SHP77 treated with DMSO at 0.1 percent for 48 hours (cell line): ENCODE data around the gene XPO4.
A peak's percentile ranks its signal among the peaks of the same experiment; 100 is the strongest.
"Not testable (repeated sequence)": the region's sequence is repeated elsewhere in the genome, so short reads cannot be mapped to it uniquely, and the experiment has no call there.

Experiments used
- DNase-seq: peaks from one replicate; lab custom pipeline; 2025; lab: John Stamatoyannopoulos, UW

Gene XPO4

DNA sequence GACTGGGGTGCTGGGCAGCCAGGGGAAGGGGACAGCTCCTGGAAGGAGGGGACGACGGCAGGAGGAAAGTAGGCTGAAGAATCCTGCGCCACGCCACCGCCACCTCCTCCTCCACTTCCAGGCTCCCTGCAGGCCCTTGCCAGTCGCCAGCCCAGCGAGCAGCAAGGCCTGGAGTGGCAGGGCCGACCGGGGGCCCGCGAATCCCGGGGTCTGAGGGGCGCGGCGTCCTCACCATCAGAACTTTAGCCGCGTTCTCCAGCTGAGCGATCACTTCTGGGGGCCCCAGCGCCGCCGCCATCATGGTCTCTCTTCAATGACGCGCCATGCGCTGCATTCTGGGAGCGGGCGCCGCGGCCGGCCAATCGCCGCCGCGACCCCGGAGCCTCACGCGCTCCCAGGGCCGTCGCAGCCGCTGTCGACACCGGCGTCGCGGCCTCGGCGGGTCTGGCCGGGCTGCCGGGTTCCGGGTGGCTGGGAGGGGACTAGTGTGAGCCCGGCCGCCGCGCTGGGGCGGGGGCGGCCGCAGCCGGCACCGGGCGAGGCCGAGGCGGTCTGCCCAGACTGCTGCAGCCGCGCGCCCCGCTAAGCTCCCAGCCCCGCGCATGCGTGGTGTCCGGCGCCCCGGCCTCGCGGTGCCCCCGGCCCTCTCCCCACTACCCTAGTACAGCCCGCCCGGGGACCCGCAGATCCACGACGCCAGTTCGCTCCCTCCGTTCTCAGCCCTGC is at the start of gene XPO4:
Gene XPO4 (minus strand): TSS at position 309 of the 726 bp plus-strand sequence. CDS start 8 bp downstream, at position 301.
- DNase-seq = peak; percentile 9

DNA sequence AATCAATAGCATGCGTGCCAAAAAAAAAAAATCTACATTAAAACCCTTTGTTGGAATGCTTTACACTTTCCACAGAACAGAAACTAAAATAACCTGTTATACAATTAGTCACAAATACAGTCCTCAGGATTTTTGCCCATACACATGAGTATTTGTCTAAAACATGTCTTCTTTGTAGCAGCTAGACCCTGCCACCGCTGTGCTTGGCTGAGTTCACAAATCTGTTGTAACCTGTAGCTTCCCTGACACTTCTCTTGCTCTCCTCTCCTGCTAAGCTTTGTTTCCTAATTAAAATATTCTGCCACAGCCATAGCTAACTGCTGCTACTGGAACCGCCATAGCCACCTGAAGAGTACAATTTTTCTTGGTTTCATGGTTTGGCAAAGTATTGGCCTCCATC is 45.5 kb upstream of the XPO4 start:
- not testable (repeated sequence) for DNase-seq

DNA sequence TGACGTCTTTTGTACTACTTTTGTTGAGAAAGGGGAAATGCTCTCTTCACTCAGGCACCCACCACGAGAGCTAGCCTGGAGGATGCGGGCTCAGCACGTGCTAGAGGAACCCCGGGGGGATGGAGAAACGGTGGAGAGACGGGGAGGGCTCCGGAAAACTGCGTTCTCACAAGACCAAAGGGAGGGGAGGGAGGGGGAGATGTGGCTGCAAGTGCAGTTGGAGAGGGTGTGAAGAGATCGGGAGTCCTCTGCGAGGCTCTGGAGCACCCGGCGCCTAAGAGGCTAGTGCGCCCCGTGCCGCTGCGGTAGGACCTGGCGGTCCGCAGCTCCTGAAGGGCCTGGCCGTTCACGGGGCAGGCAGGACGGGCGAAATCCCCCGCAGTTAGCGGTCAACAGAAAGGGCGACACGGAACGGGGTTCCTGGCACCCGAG is 43.4 kb upstream of the XPO4 start:
- no peak for DNase-seq

DNA sequence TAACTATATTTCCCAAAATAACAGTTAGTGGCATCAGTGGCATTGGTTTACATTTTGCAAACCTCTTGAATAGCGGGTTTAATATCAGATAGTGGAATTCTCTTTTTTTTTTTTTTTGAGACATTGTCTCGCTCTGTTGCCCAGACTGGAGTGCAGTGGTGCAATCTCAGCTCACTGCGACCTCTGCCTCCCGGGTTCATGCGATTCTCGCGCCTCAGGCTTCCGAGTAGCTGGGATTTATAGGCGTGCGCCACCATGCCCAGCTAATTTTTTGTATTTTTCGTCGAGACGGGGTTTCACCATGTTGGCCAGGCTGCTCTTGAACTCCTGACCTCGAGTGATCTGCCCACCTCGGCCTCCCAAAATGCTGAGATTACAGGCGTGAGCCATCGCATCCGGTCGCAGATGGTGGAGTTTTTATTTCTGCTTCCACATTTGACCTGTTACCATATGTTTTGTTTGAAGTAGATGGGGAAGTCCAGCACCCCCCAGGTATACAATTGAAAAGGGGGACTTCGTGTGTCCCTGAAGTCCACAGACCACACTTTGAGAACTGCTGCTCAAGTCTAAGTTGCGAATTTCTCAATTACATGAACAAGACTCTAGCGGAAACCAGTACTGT is 40.5 kb upstream of the XPO4 start:
- DNase-seq = no peak

DNA sequence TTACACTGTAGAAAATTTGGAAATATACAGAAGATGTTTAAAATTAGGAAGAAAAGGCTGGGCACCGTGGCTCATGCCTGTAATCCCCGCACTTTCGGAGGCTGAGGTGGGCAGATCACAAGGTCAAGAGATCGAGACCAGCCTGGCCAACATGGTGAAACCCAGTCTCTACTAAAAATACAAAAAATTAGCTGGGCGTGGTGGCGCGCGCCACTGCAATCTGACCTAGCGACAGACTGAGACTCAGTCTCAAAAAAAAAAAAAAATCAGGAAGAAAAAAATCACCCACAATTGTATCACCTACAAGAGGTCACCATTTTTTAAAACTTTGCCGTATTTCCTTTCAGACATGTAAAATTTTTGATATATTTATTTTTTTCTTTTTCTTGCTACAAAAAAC is 38.0 kb upstream of the XPO4 start:
- DNase-seq = not testable (repeated sequence)

DNA sequence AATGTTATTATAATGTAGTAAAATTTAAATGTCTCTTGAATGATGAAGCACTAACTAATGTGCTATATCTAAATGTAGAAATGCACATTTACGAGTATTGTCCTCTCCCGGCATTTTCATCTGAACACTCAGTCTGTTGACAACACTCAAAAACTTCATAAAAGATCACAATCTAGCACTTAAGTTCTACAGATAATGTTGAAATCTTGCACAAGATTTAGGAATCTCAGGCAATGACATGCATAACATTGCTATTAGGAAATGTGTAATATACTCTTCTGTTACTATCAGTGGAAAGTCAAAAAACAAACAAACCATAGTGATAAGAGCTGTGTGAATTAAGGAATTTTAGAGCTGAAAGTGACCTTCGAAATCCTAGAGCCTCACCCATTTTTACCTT is 37.5 kb upstream of the XPO4 start:
- DNase-seq = no peak

DNA sequence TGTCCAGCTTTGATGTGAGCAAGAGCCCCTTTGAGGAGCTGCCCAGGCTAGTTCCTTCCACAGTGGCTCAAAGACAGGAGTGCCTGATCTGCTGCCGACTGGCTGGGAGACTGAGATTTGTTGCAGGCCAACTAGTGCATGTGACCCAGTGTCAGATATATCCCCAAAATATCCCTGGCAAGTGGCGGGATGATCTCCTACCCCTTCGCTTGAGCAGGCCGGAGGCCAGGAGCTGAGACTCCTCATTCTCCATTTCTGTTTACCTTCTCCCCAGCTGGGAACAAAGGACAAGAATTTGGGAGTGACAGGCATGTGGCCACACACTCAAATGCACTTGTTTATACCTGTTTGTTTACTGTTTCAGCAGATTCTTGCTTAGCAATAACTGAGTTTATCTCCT is 37.1 kb upstream of the XPO4 start:
- no peak for DNase-seq

DNA sequence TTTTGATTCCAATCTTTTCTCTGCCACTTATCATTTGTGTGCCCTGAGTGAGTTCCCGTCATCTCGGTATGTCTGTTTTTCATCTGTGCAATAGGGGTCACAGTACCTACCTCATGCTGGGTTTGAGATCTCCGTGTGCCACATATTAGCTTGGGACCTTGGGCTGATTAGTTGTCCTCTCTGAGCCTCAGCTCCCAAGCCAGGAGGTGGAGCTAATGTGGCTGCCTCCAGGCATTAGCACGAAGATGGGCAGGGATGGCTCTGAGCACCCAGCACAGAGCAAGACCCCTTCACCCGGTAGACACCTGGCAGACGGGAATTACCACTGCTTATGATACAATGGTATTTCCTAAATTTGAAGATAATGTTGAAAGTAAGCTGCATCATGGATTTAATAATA is 35.8 kb upstream of the XPO4 start:
- no peak for DNase-seq

DNA sequence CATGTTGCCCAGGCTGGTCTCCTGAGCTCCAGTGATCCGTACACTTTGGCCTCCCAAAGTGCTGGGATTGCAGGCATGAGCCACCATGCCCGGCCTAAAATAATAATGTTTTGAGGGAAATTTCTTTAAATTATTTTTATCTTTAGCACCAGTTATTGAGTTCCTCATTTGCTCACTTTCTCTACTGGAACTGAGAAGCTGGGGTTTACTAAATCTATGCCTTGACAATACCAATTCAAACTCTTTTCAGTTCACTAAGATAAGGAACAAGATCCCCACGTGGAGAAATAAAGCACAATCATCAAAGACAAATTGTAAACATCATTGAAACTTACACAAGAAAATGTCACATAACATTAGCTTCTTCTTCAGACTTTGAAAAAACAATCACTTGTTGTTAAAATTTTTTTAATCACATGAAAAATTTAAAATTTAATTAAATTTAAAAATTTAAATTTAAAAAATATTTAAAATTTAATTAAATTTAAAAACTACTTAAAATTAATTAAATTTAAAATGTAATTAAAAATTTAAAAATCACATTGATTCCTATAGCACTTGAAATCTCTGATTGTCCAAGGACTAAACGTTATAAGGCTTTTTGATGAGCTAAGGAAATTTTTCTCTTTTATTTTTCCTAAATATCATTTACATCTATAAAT is 25.2 kb upstream of the XPO4 start:
- no peak for DNase-seq

DNA sequence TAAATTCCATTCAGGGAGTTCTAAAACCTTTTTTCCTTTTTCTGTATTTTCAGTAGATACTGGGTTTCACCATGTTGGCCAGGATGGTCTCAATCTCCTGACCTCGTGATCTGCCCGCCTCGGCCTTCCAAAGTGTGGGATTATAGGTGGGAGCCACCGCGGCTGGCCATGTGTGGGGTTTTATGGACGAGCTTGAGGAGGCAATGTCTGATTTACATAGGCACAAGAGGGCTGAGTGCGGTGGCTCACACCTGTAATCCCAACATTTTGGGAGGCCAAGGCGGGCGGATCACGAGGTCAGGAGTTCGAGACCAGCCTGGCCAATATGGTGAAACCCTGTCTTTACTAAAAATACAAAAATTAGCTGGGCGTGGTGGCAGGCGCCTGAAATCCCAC is 22.8 kb upstream of the XPO4 start:
- DNase-seq = not testable (repeated sequence)

DNA sequence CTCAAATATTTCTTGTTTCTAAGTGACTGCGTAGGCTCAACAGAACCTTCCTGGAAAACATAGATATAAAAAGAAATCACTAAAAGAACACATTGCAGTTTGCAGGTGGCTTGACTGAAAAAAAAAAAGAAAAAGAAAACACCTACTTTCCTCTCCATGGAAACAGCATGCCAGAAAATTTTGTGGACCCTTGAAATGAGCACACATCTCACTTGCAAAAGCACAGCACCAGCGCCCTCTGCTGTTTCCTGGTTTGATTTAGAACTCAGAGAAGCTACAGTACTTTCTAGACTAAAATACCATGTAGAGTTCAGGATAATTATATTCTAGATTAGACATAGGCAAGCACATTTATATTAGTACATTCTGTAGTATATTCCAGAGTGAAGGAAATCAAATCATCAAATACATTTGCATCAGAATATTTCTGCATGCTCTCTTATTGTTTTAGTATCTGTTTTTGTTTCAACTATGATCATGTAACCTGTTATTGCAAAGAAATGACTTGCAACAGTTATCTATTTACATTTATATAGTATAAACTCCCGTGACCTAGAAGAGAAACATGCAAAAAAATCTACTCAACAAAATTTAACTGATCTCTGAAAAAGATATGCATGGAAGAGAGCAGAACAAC is 22.3 kb upstream of the XPO4 start:
- DNase-seq = peak; percentile 45

DNA sequence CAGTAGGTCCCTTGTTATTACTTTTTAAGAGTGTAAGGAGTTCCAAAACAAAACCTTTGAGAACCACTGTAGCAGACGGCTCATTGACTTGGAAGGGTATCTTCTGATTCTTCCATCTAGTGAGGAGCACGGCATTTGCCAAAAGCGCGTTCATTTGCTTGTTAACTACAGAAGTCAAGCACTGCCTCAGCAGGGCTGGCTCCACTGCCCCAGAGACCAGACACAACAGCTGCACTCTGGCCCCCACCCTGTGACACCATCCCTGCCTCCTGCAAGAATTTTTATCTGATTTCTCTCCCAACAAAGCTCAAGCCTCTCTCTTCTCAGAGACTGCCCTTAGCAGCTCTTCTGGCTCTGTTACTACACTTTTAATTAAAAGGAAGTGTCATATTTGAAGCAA is 20.7 kb upstream of the XPO4 start:
- DNase-seq = no peak

DNA sequence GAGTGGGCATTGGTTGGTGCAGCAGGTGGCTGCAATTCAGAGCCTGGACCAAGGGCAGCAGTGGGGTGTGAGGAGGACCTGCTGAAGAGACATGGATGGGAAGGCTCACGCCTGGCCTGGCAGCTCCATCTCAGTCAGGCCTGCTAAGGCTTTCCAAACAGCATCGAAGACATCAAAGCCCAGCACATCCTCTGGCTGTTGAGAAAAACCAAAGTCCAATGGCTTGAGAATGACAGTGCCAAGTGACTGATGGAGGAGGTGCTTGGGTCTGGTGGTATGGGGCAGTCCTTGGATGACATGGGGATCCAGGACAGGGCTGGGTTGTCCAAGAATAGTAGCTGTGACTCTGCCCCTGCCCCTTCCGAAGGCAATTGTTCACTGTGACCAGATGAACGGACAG is 19.0 kb upstream of the XPO4 start:
- DNase-seq = no peak

DNA sequence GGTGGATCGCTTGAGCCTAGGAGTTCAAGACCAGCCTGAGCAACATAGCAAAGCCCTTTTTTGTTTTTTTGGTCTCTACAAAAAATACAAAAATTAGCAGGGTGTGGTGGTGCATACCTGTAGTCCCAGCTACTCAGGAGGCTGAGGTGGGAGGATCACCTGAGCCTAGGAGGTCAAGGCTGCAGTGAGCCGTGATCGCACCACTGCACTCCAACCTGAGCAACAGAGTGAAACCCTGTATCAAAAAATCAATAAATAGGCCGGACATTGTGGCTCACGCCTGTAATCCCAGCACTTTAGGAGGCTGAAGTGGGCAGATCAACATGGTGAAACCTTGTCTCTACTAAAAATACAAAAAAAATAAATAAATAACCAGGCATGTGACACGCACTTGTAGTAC is 13.1 kb upstream of the XPO4 start:
- not testable (repeated sequence) for DNase-seq

DNA sequence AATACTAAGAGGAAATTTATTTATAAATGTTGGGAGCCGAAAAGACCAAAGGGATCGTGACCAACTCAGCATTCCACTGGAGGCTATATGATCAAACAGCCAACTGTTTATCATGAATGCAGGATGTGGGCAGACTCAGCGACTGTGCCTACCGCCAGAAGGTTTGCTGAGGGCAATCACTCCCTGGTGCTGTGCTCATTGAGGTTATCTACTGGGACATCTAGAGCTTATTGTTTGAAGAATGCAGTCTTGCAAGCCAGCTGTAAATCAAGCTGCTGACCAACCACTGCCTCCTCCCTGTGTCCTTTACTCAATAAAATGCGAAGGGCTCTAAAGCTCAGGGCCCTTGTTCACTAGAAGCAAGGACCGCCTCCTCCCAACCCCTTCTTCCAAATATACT is 8.5 kb upstream of the XPO4 start:
- DNase-seq = no peak

DNA sequence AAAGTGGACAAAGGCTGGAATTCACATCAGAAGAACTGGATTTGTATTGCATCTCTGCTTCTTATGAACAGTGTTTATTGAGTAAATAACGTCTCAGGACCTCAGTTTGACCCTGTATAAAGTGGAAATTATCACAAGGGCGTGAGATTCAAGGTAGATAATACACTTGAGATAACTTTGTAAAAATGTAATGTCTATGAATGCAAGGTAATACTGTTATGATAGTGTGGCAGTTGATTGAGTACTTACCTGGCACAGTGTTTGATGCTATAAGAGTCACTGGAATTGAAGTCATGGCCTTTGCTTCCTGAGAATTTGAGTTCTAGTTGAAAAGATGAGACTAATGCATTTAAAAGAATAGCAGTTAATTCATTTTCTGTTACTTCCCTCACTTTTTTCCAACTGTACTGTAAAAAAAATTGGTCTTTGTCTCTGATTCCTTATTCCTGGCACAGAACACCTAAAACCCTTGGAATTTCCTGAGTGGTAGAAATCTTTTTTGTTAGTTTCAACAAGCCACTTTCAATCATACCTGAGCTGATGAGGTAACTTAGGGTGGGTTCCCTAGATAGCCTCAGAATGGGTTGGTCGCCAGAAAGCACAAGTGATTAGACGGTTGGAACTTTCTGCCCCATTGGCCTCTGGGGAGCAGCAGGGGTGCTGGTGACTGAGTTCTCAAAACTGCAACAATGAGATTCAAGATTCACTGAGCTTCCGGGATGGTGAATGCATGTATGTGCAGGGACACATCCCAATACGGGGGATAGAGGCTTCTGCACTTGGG is 6.4 kb upstream of the XPO4 start:
- DNase-seq = no peak

DNA sequence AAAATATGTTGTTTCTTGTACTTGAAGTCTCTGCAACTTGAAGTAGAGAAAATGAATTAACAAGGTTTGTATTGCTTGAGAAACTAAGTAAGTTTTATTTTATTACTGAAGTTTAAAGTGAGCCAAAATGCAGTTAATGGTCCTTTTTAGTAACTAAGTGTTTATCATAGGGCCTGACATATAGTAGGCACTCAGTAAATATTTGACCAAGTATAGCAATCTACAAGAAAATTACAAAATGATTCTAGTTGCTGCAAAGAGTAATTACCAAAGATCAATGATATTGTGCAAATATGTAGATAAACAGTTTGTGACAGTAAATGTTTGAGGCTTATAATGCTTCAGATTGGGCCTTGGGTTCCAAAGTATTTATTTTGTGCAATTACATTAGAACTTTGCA is 2.4 kb upstream of the XPO4 start:
- no peak for DNase-seq

DNA sequence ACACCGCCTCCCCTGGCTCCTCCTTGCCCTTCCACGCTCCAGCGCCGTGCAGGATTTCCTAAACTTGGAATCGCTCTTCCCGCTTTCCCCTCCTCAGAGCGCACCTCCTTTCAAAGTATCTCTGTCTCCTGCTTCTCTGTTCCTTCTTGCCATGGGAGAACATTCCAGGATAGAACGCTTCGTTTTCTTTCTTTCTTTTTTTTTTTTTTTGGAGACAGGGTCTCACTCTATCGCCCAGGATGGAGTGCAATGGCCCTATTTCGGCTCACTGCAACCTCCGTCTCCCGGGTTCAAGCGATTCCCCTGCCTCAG is 574 bp upstream of the XPO4 start:
- no peak for DNase-seq

DNA sequence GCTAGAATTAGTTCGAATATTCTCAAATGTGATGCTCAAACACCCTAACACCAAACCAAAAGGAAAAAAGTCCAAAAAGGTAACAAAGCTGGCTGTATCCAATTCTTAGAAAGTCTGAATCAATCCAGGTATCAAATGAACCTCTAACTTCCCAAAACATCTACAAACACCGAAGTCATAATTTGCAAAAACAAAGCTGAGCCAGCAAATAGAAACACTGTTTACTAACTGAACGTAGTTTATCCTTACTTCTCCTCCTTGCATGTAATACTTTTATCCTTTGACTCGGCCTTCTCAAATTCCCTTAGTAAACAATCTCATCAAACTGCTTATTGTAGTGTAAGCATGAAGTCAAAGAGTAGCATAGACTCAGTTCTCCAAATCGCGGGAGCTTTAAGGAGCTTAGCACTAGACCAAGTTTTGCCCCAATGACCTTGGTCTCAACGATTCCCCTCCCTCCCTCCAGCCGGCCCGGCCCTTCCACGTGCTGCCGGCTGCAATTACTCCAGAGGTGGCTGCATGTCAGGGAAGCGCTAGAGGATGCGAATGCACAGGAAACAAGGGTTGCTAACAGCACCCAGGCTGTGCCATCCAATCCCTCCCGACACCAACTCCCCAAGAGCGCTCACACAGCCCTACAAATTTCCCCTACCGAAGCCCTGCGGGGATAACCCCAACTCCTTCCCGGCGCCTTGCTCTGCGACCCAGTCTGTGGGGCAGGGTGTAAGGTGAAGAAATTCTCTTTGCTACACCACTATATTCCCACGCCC is 693 bp downstream of the XPO4 start:
- DNase-seq = peak; percentile 7

DNA sequence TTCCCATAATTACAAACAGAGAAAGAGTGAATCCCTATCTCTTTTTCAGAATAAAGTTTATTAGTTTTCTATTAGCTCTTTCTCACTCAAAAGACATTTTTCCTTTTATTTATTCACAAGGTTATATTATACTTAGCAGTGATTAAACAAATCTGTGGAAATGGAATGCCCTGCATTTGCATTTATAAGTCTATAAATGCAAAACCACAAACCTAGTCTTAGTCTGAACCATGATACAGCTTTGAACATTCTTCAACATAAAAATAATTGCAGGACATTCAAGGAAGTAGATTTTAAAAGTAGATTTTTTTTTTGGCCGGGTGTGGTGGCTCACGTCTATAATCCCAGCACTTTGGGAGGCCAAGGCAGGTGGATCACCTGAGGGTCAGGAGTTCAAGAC is 8.3 kb downstream of the XPO4 start:
- DNase-seq = no peak

DNA sequence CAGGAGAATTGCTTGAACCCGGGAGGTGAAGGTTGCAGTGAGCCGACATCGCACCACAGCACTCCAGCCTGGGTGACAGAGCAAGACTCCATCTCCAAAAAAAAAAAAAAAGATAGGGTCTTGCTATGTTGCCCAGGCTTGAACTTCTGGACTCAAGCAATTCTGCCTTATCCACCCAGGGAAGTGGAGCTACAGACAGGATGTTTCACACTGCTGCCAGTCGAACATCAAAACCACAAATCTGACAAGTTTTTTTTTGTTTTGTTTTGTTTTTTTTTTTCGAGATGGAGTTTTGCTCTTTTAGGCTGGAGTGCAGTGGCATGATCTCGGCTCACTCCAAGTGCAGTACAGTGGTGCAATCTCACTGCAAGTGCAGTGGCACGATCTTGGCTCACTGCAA is 10.8 kb downstream of the XPO4 start:
- DNase-seq = no peak

DNA sequence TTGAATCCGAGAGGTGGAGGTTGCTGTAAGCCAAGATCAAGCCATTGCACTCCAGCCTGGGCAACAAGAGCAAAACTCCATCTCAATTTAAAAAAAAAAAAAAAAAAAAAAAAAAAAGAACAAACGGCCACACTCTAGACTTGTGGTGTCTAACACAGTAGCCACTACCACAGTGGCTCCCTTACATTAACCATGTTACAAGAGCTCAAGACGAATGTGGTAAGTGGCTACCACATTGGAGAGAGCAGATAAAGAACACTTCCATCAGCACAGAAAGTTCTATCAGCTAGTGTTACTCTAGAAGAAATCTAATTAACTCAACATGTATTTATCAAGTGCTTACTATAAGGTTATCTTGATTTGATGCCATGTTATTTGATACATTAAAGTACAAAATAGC is 11.5 kb downstream of the XPO4 start:
- DNase-seq = no peak
